Stimulated activated CD8-positive, alpha-beta memory T cell treated with anti-CD3 and anti-CD28 coated beads, Interleukin-7, amount 100 ng/mL, for 24 hours (primary cell): ENCODE data around the gene NEO1.
A peak's percentile ranks its signal among the peaks of the same experiment; 100 is the strongest.
"Not testable (repeated sequence)": the region's sequence is repeated elsewhere in the genome, so short reads cannot be mapped to it uniquely, and the experiment has no call there.

Source experiments
- DNase-seq: peaks from one replicate; pipeline ENCODE4 v3.0.0-alpha.2; 2020; ENCODE audit warnings: low read depth

The NEO1 gene

GRCh38 chr15:73221450-73221849, 169.2 kb downstream of the NEO1 start:
- not testable (repeated sequence) for DNase-seq

- no peak for DNase-seq
Observed at GRCh38 chr15:73225358-73226015, 173.2 kb downstream of the NEO1 start.

- no peak for DNase-seq
Observed at GRCh38 chr15:73226093-73226814, 174.0 kb downstream of the NEO1 start.

- DNase-seq, result no peak
Observed at GRCh38 chr15:73227433-73228056, 175.3 kb downstream of the NEO1 start.

- no peak for DNase-seq
Observed at GRCh38 chr15:73228128-73228646, 175.9 kb downstream of the NEO1 start.

GRCh38 chr15:73231661-73232419, 179.6 kb downstream of the NEO1 start:
- DNase-seq, result no peak

GRCh38 chr15:73232776-73233175, 180.5 kb downstream of the NEO1 start:
- DNase-seq, result no peak

- no peak for DNase-seq
Observed at GRCh38 chr15:73233623-73234022, 181.4 kb downstream of the NEO1 start.

- DNase-seq, result no peak
Observed at GRCh38 chr15:73237910-73238309, 185.6 kb downstream of the NEO1 start.

- DNase-seq, result no peak
Observed at GRCh38 chr15:73239564-73240215, 187.4 kb downstream of the NEO1 start.

GRCh38 chr15:73240866-73241499, 188.7 kb downstream of the NEO1 start:
- peak; percentile 62 for DNase-seq

GRCh38 chr15:73244333-73244732, 192.1 kb downstream of the NEO1 start:
- no peak for DNase-seq

- DNase-seq, result no peak
Observed at GRCh38 chr15:73246439-73246838, 194.2 kb downstream of the NEO1 start.

- no peak for DNase-seq
Observed at GRCh38 chr15:73246898-73247297, 194.6 kb downstream of the NEO1 start.

- DNase-seq, result no peak
Observed at GRCh38 chr15:73247331-73247730, 195.1 kb downstream of the NEO1 start.

- DNase-seq, result no peak
Observed at GRCh38 chr15:73249499-73249898, 197.2 kb downstream of the NEO1 start.

GRCh38 chr15:73254598-73254997, 202.3 kb downstream of the NEO1 start:
- no peak for DNase-seq

GRCh38 chr15:73258271-73259108, 206.2 kb downstream of the NEO1 start:
- DNase-seq, result no peak

GRCh38 chr15:73264881-73265280, 212.6 kb downstream of the NEO1 start:
- DNase-seq, result no peak

- peak; percentile 18 for DNase-seq
Observed at GRCh38 chr15:73265536-73266153, 213.4 kb downstream of the NEO1 start.
